Measurements from ENCODE around the gene MAPK8IP3. TPM values are rescaled to one million over a fixed set of nuclear protein-coding genes. Genes with fewer than 3 reads are reported as not detected.

MAPK8IP3 gene
- total RNA-seq, 1 donor from 2014 or later: 63.0 TPM

DNA sequence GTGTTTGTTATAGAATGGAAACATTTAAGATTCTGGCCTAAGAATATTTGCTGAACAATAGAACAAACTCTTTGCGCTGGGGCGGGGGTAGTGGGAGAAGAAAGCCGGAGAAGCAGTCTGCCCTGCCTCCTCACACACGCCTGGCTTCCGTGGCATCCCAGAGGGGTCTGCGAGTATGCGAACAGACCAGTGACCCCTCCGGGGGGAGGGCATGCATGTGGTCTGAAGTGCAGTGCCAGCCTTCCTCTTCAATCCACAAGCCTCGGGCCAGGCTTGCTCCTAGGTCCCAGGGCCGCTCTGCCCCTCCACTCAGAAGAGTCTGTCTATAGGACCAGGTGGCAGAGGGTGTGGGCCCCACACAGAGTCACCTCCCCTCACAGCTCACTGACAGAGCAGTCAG, 101.6 kb downstream of the MAPK8IP3 start:
- ATAC-seq (no peak), DNase-seq (no peak)
- Histone ChIP-seq H3K4me3 (no peak overlapping the region), H3K4me1 (peaks cover 5% of the 10 kb centered on the region), H3K9me3 (no peaks in the 10 kb centered on the region), H3K27ac (no peak overlapping the region), H3K27me3 (ENCODE audit: low read depth) (no peaks in the 10 kb centered on the region), H3K36me3 (peaks cover 47% of the 10 kb centered on the region)
- intact Hi-C loops (cut with DNase I): no loop called here
- TF ChIP-seq, protein P1, sequence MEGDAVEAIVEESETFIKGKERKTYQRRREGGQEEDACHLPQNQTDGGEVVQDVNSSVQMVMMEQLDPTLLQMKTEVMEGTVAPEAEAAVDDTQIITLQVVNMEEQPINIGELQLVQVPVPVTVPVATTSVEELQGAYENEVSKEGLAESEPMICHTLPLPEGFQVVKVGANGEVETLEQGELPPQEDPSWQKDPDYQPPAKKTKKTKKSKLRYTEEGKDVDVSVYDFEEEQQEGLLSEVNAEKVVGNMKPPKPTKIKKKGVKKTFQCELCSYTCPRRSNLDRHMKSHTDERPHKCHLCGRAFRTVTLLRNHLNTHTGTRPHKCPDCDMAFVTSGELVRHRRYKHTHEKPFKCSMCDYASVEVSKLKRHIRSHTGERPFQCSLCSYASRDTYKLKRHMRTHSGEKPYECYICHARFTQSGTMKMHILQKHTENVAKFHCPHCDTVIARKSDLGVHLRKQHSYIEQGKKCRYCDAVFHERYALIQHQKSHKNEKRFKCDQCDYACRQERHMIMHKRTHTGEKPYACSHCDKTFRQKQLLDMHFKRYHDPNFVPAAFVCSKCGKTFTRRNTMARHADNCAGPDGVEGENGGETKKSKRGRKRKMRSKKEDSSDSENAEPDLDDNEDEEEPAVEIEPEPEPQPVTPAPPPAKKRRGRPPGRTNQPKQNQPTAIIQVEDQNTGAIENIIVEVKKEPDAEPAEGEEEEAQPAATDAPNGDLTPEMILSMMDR (IDR thresholded peaks at IDR 0.05): no peak

DNA sequence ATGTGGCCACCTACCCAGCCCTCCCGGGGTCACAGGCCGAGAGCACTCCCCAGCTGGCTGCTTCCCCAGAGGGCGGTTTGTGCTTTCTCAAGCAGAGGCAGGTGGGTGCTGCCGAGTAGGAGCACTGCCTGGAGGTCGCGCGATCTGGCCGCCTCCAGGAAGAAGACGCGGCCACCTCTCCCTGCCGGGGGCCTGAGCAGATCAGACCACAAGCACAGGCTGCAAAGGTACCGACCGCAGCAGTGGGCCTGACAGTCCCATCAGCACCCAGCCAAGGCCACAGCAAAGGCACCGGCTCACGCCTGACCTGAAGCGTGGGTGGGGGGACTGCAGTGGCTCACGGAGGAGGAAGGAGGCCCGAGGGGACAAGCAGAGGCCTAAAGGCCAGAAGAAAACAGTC, 102.7 kb downstream of the MAPK8IP3 start:
- Histone ChIP-seq H3K36me3 (peaks cover 49% of the 10 kb centered on the region), H3K27me3 (ENCODE audit: low read depth) (no peaks in the 10 kb centered on the region), H3K27ac (no peak overlapping the region), H3K9me3 (no peaks in the 10 kb centered on the region), H3K4me1 (peaks cover 11% of the 10 kb centered on the region), H3K4me3 (no peak overlapping the region)
- intact Hi-C loops (cut with DNase I): no loop called here
- TF ChIP-seq, protein P1 (IDR thresholded peaks at IDR 0.05): no peak
- DNase-seq (peak; percentile 34), ATAC-seq (no peak)

DNA sequence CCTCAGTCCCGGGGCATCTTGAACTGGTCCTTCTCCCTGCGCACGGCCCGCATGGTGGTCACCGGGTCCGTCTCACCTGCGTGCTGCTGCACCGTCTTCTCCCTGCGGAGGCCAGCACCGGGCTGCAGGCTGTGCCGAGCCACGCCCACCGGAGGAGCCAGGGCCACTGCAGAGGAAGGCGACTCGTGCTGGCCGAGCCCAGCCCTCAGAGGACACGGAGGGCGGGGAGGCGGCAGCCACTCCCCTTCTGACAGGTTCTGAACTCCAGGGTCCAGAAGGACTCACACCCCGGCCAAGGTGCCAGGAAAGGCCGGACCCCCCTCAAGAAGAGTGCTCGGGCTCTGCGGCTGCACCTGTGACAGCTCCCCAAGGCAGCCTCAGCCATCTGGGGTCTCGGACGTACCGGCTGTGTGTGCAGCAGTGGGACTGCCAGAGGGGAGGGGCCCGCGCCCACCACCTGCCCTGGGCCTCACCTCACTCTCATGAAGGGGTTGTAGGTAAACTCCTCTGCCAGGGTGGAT, 103.3 kb downstream of the MAPK8IP3 start:
- no peaks in the 10 kb centered on the region for H3K9me3 ChIP-seq
- H3K27ac ChIP-seq: no peak overlapping the region
- no peaks in the 10 kb centered on the region for H3K27me3 ChIP-seq (ENCODE audit: low read depth)
- intact Hi-C loops (cut with DNase I): no loop called here
- H3K4me1 ChIP-seq: peaks cover 11% of the 10 kb centered on the region
- TF ChIP-seq, protein P1 (IDR thresholded peaks at IDR 0.05): no peak
- peak; percentile 38 for DNase-seq
- H3K36me3 ChIP-seq: peaks cover 55% of the 10 kb centered on the region
- H3K4me3 ChIP-seq: no peak overlapping the region
- peak in 1 of 2 donors; percentile 16 for ATAC-seq

DNA sequence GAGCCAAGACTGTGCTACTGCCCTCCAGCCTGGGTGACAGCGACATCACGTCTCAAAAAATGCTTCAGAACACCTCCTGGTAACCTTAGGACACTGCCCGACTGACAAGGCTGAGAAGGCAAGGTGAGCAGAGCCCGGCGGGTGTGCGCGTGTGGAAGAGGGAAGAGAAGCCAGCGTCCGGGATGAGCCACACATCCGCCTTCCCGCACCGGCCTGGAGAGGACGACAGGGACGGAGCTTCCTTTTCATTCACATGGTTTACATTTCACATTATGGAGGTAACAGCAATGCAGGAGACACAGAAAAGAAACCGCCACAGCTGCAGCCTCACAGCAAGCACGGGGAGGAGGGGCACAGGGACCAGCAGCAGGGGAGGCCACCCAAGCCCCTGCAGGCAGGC, 104.1 kb downstream of the MAPK8IP3 start:
- ATAC-seq (no peak), DNase-seq (peak; percentile 30)
- Histone ChIP-seq H3K4me3 (no peak overlapping the region), H3K4me1 (peaks cover 11% of the 10 kb centered on the region), H3K27me3 (ENCODE audit: low read depth) (no peaks in the 10 kb centered on the region), H3K27ac (no peak overlapping the region), H3K9me3 (no peaks in the 10 kb centered on the region), H3K36me3 (peaks cover 59% of the 10 kb centered on the region)
- intact Hi-C loops (cut with DNase I): no loop called here
- TF ChIP-seq, protein P1 (IDR thresholded peaks at IDR 0.05): no peak

DNA sequence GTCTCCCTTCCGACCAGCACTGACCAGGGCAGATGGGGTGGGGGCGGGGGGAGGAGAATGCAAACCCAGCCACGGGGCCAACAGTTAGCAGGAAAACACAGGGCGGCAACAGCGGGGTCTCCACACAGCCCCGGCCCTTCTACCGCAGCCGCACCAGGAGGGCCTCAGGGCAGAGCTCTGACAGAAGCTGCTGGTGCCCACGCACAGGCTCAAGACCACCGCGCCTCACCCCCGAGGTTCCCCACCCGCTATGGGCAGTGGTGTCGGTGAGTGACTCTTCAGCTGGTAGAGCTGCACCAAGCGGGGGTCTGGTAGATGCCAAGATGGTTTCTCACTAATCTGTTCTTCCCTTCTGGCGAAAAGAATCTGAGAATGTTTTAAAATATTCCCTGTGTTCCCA, 104.5 kb downstream of the MAPK8IP3 start:
- no peak for ATAC-seq
- Histone ChIP-seq H3K27me3 (ENCODE audit: low read depth) (no peaks in the 10 kb centered on the region), H3K4me3 (no peak overlapping the region), H3K36me3 (peaks cover 59% of the 10 kb centered on the region), H3K27ac (no peak overlapping the region), H3K4me1 (peaks cover 11% of the 10 kb centered on the region), H3K9me3 (no peaks in the 10 kb centered on the region)
- intact Hi-C loops (cut with DNase I): no loop called here
- peak; percentile 34 for DNase-seq
- TF ChIP-seq, protein P1 (IDR thresholded peaks at IDR 0.05): no peak

Data from lower lobe of right lung (tissue), 2 donors.